ENCODE data around the gene STON1.
"Not testable (repeated sequence)": the region's sequence is repeated elsewhere in the genome, so short reads cannot be mapped to it uniquely, and the experiment has no call there.

Gene STON1

DNA sequence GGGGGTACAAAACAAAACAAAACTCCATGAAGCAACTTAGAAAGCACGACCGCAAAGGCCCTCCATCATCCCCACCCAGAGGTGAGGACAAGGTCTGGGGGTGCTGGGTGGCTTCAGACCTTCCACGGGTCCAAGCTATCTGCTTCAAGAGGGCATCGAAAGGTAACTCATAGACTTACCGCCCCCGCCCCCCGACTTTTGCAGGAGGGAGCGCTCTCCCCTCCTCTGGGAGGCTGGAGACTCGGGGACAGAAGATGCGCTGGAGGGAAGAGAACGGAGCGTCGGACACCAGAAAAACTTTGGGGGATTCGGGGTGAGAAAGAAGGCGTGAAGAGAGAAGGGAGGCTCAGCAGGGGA is 300 bp upstream of the STON1 start:
- DNase-seq: no peak

DNA sequence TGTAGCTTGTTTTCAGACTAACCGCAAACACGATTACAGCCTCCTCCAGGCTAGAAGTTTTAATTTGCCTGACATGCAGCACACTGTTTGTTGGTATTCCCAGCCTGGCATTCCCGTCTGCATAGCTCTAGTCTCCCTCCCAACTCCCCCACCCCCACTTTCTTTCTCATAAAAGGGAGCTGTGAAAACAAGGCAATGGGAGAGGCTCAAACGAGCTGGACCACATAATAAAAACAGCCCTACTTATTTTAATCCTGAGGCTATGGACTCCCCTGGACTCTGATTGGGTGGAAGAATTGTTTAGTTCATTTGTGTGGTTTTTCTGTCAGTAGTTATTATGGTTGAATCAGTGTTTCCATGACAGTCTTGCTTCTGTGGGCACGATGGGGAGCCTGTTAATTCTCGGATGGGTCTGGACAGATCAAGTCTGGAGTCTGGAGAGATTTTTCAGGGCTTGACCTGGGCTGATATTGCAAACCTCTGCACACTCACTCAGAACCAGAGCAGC is 1.2 kb downstream of the STON1 start:
- DNase-seq: no peak

DNA sequence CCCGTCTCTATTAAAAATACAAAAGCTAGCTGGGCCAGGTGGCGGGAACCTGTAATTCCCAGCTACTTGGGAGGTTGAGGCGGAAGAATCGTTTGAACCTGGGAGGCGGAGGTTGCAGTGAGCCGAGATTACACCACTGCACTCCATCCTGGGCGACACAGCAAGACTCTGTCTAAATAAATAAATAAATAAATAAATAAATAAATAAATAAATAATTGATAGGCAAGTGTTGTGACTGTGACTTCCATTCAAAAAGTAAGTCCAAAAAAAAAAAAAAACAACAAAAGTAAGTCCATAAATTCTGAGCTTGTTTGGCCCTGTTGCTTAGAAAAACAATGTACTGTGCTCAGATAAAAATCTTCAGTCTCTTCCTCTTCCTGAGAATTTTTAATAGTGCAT is 2.2 kb downstream of the STON1 start:
- DNase-seq: no peak

DNA sequence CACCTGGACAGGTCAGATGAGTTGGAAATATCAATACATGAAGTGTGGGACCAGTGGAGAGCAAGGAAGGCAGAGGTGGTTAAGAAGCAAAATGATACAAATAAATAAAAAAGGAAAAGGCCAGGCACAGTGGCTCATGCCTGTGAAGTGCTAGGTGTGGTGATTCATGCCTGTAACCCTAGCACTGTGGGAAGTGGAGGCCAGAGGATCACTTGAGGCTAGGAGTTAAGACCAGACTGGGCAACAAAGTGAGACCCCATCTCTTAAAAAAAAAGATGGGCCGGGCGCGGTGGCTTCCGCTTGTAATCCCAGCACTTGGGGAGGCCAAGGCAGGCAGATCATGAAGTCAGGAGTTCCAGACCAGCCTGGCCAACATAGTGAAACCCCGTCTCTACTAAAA is 2.9 kb downstream of the STON1 start:
- no peak for DNase-seq

DNA sequence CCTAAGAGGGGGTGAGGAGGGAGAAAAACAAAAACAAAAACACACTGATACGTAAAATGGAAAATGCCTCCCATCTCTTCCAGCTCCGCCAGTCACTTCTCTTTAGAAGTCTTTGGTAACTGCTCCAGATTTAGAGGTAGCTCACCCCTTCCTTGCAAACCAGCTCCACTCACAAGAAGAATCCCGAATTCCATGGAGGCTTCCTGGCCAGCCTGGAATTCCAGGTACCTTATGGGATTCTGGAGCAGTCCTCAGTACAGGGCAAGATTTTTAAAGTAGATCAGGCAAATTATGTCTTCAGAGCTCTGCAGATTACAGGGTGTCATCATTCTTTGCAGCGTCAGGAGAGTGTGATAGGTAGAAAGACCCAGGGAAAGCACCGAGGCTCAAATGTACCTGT is 4.8 kb downstream of the STON1 start:
- no peak for DNase-seq

DNA sequence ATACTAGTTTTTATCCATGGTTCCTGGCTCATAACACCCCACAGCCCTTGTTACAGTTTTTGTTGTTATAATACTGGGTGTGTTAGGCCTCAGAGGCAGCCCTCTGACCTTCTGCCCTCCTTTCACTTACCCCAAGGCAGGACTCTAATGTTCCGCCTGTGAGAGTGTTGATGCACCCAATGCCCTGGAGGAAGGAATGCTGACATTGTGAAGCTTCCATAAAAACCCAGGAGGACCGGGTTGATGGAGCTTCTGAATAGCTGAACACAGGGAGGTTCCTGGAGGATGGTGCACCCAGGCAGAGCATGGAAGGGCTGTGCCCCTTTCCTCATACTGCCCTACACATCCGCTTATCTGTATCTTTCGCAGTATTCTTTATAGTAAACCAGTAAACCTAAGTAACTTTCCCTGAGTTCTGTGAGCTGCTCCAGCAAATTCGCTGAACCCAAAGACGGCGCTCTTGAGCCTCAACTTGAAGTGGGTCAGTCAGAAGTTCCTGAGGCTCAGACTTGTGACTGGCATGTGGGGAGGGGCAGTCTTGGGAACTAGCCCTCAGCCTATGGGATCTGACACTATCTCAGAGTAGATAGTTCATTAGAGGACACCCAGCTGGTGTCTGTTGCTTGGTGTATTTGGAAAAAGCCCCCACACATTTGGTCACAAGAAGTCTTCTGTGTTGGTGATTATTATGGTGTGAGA is 10.4 kb downstream of the STON1 start:
- no peak for DNase-seq

DNA sequence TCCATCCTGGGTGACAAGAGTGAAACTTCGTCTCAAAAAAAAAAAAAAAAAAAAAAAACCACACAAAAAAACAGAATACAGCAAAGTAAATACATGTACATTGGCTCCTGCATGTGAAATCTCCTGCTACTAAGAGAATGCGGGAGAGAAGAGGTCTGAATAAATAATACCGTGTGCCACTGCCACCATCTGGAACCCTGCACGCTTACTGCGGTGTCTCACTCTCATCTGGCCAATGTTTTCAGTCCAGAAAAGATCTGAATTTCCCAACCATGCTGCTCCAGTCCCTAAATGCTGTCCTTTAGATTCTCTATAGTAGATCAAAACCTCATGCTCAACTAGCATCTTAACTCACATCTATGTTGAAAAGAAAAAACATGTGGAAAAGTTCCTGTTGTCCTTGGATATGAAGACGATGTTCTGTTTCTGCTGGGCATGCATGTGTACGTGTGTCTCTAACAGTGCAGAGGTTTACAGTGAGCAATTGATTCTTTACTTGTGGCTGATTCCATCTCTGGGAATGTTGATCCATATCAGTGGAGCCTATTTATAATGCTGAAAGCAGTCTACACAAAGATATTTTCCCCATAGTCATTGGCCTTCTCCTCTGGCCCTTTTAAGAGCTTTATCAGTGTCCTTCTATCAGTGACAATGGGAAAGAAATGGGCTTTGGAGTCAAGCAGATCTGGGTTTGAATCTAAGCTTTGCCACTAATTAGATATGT is 11.9 kb downstream of the STON1 start:
- DNase-seq: no peak

DNA sequence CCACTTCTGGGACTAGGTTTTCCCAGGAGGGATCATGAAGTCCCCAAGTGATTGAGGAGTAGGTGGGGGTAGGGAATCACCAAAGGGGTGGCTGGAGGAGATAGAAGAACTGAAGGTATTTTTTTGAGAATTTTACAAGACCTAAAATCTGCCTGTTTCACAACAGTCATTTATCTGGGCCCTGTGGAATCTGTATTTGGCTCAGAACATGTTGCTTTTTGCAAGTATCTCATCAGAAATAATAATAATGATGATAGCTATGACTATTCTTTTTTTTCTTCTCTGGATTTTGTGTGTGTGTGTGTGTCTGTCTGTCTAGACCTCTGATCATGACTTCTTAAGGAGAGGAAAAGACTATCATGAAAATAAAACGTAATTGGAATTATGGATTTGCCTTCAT is 13.9 kb downstream of the STON1 start:
- no peak for DNase-seq

DNA sequence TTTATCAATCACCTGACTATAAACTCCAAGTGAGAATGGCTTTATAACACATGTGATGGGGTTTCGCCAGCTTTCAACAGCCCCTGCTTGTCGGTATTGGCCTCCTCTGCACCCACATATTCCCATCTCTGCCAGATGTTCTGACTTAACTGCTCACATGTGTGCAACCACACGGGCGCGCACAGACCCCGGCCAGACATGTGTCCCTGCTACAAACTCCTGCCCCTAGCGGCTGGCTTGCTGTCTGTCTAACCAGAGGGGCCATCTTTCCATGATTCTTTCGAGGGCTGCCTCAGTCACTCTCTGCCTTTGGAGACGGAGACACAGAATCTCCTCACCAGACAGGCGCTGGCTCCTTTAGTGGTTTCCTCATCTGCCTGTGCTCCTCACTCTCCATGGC is 15.3 kb downstream of the STON1 start:
- no peak for DNase-seq

DNA sequence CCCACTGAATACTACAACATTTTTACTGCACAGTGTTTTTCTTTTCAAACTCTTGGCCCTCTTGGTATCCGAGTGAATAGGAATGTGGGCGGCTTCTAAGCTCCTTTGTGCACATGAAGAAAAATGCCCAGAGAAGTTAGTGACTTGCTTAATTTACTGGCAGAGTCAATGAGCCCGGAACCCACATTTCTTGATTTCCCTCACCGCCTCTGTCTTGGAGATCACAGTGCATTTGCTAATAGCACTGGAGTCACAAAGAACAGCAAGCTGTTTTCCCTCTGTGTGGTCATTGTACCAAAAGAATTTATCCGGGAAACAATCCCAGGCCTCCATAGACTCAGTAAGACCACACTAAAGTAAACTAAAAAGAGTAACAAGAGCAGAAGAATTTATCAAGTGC is 18.9 kb downstream of the STON1 start:
- no peak for DNase-seq

DNA sequence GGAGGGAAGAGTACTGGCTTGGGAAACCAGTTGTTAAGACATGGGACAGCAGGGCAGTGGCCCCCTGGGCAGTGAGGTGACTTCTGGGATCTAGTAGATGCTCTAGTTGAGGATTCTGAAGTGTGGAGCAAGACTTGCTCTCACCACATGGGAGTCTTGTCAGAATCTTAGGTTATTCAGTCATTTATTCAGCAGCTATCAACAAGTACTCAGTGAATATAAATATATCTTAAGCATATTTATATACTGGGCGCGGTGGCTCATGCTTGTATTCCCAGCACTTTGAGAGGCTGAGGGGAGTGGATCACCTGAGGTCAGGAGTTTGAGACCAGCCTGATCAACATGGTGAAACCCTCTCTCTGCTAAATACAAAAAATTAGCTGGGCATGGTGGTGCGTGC is 20.0 kb downstream of the STON1 start:
- DNase-seq: no peak

DNA sequence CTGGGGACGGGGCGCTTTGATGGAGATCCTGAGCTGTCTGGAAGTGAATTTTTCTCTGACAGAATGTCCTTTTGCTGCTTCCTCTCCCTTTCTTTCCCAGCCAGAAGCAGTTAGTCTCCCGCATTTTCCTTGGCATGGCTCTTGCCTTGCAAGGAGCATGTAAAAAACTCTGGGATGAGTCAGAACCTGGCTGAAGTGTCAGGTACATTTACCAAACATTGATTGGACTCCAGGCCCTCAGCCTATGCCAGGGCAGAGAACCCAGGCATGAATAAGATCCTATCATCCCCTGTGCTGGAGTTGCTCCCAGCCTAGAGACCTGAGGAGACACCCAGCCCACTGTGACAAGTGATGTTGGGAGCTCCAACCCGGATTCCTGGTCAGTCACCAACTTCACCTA is 21.6 kb downstream of the STON1 start:
- no peak for DNase-seq

DNA sequence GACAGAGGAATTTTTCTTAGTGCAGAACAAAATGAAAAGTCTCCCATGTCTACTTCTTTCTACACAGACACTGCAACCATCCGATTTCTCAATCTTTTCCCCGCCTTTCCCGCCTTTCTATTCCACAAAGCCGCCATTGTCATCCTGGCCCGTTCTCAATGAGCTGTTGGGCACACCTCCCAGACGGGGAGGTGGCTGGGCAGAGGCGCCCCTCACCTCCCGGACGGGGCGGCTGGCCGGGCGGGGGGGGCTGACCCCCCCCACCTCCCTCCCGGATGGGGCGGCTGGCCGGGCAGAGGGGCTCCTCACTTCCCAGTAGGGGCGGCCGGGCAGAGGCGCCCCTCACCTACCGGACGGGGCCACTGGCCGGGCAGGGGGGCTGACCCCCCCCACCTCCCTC is 25.1 kb downstream of the STON1 start:
- DNase-seq: not testable (repeated sequence)

DNA sequence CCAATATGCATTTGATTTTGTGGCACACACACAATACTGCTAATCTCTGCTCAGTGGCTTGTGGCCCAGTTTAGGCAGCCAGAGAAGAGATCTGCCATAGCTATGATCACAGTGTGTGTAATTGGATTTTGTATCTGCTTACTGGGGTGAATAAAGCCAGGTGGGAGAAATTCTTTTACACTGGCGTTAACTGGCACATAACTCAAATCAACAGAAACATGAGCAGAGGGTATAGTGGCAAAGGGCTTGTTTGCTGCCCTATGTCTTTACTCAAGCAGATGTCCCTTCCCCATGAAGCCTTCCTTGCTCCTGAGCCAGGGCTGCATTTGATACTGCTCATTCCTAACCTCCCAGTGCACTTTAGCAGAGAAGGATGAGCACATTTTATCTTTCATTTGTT is 28.5 kb downstream of the STON1 start:
- DNase-seq: no peak

DNA sequence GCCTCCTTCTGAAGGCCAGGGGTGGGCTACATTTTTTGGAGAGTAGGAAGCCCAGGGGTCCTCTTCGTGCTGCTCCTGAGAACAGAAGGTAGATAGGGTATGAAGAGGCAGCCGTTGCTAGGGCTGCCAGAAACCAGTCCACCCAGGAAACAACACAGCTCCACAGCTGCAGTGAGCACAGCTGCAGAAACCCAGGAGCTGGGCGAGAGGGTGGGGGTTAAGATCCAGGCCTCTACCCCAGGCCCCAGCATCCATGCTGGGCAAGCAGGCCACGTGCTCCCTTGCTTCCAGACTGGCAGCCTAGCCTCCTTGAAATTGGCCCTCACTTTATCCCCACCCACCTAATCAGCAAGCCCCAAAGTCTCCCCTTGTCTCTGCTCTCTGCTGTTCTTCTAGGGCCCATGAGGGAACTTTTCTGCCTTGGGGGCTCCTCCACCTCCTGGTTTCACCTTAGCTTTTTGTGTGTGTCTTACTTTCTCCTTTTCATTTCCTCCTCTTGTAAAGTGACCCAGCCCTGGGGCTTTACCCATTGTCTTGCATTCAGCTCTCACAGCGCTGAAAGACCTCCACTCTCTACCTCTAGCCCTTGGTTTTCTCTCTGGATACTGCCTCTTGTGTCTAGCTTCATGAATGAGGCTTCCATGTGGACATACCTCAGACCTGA is 30.7 kb downstream of the STON1 start:
- no peak for DNase-seq

DNA sequence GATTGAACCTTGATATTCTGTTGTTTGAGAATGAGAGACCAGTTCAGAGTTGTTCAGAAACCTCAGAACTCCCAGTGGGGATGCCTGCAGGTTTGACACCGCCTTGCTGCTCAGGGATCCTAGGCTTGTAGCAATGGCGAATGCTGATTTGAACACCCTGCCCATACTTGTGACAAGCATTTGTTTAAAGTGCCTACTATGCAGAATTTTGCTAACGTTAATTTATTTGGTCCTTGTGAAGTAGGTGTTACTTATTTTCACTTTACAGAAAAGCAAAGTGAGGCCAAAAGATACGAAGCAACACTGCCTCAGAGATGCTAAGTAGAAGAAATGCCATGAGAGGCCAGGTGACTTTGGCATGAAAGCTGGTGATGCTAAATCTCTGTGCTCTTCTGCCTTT is 32.3 kb downstream of the STON1 start:
- no peak for DNase-seq

DNA sequence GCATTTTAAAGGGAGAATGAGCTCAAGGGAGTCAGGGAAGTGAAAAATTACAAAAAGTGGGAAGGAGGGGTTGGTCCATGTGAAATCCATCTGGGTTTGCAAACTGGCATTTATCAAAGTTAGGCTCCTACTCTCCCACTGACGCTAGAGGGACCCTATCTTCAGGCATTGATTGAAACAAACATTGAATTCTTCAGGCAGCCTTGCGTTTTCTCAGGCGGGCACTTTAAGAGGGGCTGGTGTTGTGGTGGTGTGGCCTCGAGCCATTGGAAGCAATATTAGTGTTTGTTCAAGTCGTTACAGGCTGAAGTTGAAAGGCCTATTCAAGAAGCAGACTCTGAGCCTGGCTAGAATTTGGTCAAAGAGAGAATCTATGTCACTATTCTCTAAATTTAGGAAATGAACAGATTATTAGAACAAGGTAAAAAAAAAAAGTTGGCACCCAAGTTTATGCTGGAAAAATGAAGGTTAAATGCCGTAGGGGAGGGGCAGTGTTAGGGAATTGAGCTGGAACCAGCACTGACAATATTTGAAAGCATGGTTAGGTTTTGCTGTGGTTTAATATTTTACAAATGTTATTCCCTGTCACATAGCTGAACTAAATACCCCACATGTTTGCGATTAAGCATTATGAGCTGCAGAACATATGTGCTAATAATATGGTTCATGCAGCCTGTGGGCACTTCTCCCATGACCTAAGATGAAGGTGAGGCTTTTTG is 36.8 kb downstream of the STON1 start:
- DNase-seq: no peak

DNA sequence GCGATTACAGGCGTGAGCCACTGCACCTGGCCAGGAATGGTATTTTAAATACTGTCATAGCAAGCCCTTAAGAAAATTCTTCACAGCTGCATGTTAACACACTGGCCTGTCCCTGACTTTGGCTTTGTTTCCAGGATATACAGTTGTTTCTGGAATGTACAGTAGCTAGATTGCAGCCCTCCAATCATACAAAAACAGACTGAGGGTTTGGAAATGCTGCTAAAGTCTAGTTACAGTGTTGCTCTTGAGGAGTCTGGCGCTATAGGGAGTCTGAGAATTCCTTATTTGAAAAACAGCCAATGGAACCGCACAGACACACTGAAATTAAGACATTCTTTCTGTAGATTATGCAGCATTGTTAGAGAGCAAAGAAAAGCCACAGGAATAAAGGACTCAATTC is 37.7 kb downstream of the STON1 start:
- no peak for DNase-seq

DNA sequence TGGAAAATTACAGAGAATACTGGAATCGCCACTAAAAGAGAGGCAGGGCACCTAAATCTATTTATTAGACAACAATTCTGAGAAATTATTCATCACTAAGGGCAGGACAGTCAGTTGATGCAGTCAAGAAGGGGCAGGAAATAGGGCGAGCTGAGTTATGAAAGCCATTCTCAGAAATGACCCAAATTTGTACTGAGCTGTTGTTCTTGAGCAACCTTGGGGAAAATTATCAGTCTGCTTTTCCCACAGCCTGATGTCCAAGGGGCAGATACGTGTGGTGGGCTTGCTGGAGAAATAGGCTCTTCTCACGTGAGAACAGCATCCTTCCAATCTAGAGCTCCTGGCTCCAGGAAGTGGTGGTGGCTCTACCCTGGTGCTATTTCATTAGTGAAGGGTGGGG is 38.6 kb downstream of the STON1 start:
- DNase-seq: no peak

DNA sequence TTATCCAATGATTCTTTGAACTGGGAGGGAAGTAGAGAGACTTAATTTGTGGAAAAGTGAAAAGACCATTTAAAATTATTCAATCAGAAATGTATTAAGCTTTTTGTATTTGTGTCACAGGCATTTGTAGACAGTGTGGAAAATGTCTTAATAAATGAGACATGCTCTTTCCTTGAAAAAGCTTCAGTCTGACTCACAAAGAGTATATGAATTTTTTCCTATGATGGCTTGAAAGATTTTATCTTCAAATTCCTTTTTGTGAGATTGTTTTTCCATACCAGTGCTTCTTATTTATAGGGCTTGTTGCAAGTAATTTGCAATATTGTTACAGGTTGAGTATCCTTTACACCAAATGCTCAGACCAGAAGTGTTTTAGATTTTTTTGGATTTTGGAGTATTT is 39.5 kb downstream of the STON1 start:
- DNase-seq: no peak

DNA sequence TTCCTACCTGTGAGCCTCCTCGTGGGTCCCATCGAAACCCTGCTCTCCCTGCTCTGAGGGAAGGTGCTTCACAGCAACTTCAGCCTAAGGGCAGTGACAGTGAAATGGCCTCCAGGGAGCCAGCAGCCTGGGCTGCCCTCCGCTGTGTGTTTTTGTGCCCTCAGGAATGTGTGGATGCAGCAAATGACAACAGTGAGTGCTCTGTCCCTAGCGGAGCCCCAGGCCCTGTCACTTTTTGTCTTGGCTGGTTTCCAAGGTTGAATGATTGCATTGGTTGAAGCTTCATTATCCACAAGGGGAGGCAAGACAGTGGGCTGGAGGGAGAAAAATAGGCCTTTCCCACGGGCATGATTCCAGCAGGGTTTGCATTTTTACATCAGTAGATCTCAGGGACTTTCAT is 42.9 kb downstream of the STON1 start:
- DNase-seq: no peak

DNA sequence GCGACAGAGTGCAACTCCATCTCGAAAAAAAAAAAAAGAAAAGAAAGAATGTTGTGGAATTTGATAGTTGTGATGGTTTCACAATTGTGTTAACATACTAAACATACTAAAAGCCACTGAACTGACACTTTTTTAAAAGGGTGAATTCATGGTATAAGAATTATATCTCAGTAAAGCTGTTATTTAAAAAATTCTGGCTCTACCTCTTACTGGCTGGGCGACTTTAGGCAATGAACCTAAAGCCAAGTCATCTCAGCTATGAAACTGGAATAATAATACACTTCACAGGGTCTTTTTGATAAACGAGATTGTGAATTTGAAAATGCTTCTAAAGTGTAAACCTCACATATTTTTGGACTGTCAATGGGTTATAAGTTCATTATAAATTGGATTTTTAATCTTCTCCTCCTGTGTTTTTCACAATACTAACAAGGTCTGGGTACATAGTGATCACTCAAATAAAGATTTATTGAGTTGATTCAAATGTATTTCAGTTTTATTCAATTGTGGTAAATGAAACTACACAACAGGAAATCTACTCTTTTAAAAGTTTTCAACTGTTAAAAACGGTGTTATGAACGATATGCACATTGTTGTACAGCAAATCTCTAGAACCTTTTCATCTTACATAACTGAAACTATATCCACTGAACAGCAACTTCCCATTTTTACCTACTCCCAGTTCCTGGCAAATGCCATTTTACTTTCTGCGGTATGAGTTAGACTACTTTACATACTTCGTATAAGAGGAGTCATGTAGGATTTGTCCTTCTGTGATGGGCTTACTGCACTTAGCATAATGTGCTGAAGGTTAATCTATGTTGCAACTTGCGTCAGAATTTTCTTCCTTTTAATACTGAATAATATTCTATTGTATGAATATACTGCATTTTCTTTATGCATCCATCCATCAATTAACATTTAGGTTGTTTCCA is 44.7 kb downstream of the STON1 start:
- no peak for DNase-seq

DNA sequence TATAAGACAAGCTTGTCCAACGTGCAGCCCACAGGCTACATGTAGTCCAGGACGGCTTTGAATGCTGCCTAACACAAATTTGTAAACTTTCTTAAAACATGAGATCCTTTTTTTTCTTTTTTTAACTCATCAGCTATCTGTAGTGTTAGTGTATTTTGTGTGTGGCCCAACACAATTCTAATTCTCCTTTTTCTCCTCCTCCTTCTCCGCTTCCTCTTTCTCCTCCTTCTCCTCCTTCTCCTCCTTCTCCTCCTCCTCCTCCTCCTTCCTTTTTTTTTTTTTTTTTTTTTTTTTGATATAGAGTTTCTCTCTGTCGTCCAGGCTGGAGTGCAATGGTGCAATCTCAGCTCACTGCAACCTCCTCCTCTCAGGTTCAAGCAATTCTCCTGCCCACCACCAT is 48.4 kb downstream of the STON1 start:
- DNase-seq: no peak
